Keratinocyte (primary cell): Measurements from ENCODE around the gene MAP2K2.

Experiments
- CTCF ChIP-seq, 3 experiments: IDR thresholded peaks in 1 of 3; conservative IDR thresholded peaks in 1 of 3; optimal IDR thresholded peaks in 1 of 3; 2 replicates in 2 of 3; 3 replicates in 1 of 3; pipeline versions ENCODE3 to v1.5.1; 2011; ENCODE audit warnings: low read length in 3 of 3, mild to moderate bottlenecking in 3 of 3, moderate library complexity in 2 of 3, control low read depth in 1 of 3, inconsistent platforms in 1 of 3; ENCODE audit not compliant: insufficient read depth in 2 of 3; ENCODE audit errors: extremely low read depth in 1 of 3
- EZH2 ChIP-seq: IDR thresholded peaks from one replicate; pipeline ENCODE4 v1.6.1; 2012; ENCODE audit warnings: inconsistent platforms, mild to moderate bottlenecking, low read length, moderate library complexity

DNA sequence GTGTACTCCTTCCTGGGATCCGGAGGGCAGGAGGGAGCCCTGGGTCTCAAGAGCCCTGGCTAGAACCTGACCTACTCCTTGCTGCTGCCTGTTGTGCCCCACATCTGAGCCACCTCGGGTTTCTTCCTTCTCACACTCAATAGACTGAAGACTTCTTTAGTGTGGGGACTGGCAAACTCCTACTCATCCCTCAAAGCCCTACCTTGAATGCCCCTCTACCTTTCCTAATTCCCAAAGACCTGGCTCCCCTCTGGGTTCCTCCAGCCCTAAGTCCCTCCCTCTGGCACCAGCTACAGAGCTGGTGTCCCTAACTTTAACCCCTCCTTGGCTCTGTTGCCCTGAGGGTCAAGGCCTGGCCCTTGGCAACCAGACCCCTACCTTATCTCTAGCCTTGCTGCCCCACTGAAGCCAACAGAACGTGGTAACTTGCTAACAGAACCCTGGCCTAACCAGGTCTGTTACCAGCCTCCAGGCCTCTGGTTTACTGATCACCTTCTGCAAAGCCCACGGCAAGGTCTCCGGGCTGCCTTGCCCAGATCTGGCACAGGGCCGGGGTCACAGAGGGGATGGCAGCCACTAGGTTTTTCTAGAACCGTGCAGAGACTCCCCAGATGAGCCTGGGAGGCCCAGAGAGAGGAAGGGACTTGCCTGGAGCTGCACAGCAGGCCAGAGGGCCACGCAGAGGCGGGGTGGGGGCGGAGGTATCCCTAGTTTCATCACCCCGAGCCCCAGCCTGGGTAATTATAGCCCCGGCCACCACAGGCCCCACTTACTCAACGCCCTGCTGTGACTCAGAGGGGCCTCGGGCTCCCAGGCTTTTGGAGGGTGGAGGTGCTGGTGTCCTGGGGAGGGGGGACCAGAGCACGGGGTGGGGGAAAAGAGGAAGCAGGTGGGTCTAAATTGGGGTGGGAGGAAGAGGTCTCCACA, 72.5 kb downstream of the MAP2K2 start:
- TF ChIP-seq CTCF (optimal IDR thresholded peaks at IDR 0.05 in 1 of 3, IDR thresholded peaks at IDR 0.05 in 1 of 3, conservative IDR thresholded peaks at IDR 0.05 in 1 of 3; ENCODE audit: extremely low read depth in 1 of 3, insufficient read depth in 2 of 3, low read length in 3 of 3) (no peak), EZH2 (no peak)
